Bladder microvascular endothelial cell (primary cell): Measurements from ENCODE around the gene MRPL30. TPM values are rescaled to one million over a fixed set of nuclear protein-coding genes. Genes with fewer than 3 reads are reported as not detected.

ENCODE experiments used
- total RNA-seq: library from RNA; depleted of rRNA; stranded (reverse); fragments of >200 nt; gene quantifications from 2 replicates; pipeline ENCODE4 v1.2.3, GENCODE V29; 2014

MRPL30 gene
- total RNA-seq = 23.3 and 32.9 TPM in 2 replicates

DNA sequence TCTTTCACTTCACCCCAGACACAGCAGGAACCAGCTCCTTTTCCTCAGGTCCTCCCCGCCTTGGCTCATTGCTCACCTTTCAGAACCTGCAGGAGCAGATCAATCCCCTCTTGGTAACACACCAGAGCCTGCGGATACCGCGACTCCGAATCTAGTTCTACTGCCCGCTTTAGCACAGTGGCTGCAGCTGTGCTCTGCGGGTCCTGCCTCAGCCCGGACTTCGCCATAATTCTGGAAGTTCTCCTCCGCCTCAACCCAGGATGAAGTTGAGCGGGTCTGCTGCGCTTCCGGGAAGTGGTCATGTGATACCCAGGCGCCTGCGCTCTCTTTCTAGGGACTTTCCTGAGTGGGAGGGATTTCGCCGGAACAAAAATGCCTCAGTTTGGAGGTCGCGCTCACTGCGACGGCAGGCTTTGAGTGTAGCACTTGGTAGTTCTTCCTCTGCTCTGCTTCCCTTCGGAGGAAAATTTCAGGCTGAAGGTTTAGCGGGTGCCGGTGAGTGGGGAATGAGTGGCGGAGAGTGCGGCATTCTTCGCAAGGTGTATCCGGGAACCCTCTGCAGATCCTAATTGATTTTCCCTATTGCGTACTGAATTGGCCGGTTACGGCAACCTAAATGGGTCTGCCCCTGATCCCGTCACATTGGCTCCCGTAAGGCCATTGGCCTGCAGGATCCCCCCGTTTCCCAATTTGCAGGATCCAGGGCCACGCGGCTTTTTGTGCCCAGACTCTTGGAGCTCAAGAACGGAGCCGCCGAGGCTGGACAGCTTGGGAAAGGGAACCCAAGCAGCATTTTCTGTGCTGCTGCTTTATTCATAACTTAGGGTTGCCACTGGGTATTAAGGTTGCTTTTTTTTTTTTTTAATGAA lies at the start of gene MRPL30, which contains the start of gene MITD1:
TSS of gene MRPL30 (plus strand) at position 430 of the 869 bp plus-strand sequence. CDS start 5,020 bp downstream, outside the sequence.
TSS of gene MITD1 (minus strand) at position 304 of the 869 bp plus-strand sequence. CDS start at position 227, 77 bp downstream.

DNA sequence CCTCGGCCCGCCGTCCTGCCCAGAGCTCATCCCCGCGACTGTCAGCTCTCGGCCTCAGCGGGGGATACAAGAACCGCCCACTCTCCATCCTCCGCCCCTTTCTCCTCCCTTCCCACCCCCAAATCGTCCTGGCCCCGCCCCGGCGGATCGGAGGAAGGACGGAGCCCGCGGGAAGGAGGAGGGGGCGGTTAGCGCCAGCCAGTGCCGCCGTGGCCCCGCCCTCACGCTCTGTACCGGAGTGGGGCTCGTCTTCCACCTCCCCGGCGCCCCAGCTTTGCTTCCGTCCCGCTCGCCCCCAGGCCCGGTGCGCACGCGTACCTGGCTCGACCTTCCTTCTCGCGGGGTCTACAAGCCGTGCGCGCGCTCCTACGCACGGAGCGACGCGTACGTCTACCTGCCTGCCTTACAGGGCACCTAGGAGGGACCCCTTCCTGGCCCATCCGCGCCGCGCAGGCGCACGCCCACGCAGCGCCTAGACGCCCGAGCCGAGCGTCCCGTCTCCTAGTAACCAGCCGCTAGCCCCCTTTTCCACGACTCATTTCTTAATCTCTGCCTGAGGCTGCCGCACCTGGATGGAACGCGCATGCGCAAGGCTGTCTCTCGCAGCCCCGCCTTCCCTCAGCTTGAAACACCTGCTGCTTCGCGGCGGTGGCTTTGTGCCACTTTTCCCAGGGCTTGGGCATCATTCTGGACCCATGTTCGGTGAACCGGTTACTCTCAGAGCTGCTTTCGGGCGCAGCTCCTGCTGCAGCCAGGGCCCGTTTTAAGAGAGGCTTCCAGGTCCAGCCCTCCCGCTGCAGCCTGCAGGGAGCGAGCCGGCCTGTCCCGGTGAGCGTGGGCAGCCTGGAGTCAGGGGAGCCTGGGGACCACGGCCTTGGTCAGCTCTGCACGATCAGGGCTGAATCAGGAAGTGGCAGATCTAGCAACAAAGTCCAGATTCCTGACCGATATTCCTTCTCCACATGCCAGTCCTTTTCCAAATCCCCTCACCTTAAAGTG lies 39.6 kb upstream of the MRPL30 start, which contains the start of gene C2orf15:
TSS of gene C2orf15 (plus strand) at position 598 of the 999 bp plus-strand sequence. CDS start 8,852 bp downstream, outside the sequence.

DNA sequence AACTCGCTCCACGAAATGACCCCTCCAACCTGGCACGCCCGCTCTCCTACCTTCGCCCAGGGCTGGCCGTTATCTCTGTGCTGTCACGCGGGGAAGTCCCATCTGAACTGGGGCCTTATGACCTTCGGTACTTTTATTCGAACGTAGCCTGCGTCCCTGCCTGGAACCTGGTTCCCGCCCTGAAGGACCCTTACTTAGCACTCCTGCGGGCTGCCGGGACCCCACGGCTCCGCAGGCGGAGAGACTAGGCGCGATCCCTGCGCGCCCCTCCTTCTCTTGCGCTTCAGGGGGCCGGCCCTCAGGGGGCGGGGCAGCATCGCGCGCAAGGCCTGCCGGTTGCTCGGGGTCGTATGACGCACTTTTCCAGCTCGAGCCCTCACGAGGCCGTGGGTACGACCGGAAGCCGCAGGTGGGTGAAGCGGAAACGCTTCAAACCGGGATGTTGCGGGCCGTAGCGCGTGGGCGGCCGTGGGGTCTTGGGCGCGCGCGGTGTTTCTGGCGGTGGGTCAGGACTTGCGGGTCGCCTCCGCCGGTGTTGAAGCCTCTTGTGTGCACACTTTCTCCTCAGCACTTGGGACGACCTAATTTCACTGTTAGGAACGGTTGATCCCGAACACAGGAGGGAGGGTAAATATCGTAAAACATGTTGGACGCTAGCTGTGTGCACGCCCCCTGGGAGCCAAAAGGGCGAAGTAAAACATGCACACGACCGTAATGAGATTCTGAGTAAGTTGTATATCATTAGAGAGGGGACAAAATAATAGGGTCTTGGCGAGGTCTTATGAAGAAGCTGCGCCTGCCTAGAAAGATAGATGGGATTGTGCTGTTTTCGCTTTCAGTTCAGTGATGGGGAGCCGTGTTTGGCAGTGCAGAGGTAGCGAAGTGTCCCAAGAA lies 26.1 kb upstream of the MRPL30 start, which contains the start of the genes LIPT1 and TSGA10:
TSS of gene LIPT1 (plus strand) at position 325 of the 894 bp plus-strand sequence. CDS start 6,991 bp downstream, outside the sequence.
TSS of gene TSGA10 (minus strand) at position 300 of the 894 bp plus-strand sequence. CDS start 45,503 bp downstream, outside the sequence.

Other genes with a start within 250 kb of the MRPL30 start
- 2.9 and 6.5 TPM in 2 replicates for gene CRACDL, start 245.0 kb upstream of the MRPL30 start, total RNA-seq
- under 0.01 TPM in 1 of 2 replicates, not detected in the other for gene C2orf15, start 39.5 kb upstream of the MRPL30 start, total RNA-seq
- gene TSGA10, start 26.2 kb upstream of the MRPL30 start, total RNA-seq = 1.3 and 2.6 TPM in 2 replicates
- 3.1 and 5.8 TPM in 2 replicates for gene LIPT1, start 26.2 kb upstream of the MRPL30 start, total RNA-seq
- gene MITD1, start 126 bp upstream of the MRPL30 start, total RNA-seq = 24.4 and 28.5 TPM in 2 replicates
- gene LYG2, start 74.5 kb downstream of the MRPL30 start, total RNA-seq = not detected in 2 replicates
- 0.49 and 0.57 TPM in 2 replicates for gene LYG1, start 120.0 kb downstream of the MRPL30 start, total RNA-seq
- gene TXNDC9, start 155.1 kb downstream of the MRPL30 start, total RNA-seq = 55.9 and 66.1 TPM in 2 replicates
- gene EIF5B, start 156.2 kb downstream of the MRPL30 start, total RNA-seq = 19.1 and 60.0 TPM in 2 replicates